AG09309 (cell line): ENCODE results near the gene TAOK1.

ENCODE experiments used
- DNase-seq: peaks from one replicate; pipeline ENCODE4 v3.0.0-alpha.2; 2010; ENCODE audit warnings: low read depth
- H3K4me3 ChIP-seq: 2 replicates; pipeline ENCODE4 v1.5.1; 2011; ENCODE audit warnings: mild to moderate bottlenecking, low read depth, low read length, moderate library complexity; ENCODE audit not compliant: control insufficient read depth
- TF ChIP-seq, protein P1 (sequence below): IDR thresholded peaks from 2 replicates; pipeline ENCODE4 v1.5.1; 2011; ENCODE audit warnings: mild to moderate bottlenecking, low read depth, low read length, inconsistent platforms; ENCODE audit not compliant: insufficient read depth, control insufficient read depth; ENCODE audit errors: missing control alignments

TAOK1 gene

DNA sequence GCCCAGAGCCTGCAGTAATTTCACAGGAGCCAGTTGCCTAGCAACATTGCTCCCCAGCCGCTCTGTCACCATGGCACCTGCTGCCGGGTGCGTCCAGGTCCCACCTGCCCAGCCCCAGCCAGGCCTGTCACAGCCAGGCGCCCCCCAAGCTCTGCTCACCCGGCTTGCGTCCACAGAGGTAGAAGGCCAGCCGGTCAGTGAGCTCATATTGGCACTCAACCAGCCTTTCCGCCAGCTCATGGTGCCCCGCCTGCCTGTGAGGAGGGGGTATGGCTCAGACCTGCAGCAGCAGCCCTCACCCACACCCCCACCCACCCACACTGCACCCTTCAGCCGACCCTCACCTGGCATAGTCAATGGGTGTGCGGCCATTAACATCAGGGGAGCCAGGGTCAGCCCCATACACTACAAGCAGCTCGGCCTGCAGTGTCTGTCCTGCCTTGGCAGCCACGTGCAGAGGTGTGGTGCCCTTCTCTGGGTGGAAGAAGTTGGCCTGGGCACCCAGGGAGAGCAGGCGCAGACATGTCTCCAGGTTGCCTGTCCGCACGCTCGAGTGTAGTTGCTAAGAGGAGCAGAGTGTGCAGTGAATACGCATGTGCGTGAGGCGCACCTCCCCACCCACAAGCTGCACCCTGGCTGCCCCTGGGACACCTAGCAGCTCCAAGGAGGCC lies 191.6 kb downstream of the TAOK1 start:
- TF ChIP-seq, protein P1, sequence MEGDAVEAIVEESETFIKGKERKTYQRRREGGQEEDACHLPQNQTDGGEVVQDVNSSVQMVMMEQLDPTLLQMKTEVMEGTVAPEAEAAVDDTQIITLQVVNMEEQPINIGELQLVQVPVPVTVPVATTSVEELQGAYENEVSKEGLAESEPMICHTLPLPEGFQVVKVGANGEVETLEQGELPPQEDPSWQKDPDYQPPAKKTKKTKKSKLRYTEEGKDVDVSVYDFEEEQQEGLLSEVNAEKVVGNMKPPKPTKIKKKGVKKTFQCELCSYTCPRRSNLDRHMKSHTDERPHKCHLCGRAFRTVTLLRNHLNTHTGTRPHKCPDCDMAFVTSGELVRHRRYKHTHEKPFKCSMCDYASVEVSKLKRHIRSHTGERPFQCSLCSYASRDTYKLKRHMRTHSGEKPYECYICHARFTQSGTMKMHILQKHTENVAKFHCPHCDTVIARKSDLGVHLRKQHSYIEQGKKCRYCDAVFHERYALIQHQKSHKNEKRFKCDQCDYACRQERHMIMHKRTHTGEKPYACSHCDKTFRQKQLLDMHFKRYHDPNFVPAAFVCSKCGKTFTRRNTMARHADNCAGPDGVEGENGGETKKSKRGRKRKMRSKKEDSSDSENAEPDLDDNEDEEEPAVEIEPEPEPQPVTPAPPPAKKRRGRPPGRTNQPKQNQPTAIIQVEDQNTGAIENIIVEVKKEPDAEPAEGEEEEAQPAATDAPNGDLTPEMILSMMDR: no peak
- H3K4me3 ChIP-seq: no peak overlapping the region
- DNase-seq: no peak

DNA sequence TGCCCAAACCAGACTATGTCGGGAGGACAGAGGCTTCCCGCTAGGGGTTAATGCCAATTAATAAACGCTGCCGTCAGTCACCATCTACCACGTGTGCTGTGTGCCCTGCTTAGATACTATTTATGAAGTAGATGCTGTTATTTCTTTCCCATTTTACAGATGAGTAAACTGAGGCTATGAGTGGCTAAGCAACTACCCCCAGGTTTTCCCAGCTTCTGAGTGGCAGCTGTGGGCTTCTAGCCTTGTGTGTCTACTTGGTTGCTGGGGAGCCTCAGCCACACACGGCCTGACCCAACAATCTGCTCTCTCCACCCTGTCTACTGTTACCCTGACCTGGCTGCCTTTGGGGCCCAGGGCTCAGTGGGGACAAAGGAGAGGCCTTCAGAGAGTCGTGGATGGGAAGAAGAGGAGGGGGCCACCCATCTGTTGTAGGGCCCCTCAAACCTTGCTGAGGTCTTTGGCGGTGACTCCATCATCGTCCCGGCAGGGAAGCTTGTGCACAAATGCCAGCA lies 192.1 kb downstream of the TAOK1 start:
- TF ChIP-seq, protein P1: no peak
- no peak for DNase-seq
- no peak overlapping the region for H3K4me3 ChIP-seq

DNA sequence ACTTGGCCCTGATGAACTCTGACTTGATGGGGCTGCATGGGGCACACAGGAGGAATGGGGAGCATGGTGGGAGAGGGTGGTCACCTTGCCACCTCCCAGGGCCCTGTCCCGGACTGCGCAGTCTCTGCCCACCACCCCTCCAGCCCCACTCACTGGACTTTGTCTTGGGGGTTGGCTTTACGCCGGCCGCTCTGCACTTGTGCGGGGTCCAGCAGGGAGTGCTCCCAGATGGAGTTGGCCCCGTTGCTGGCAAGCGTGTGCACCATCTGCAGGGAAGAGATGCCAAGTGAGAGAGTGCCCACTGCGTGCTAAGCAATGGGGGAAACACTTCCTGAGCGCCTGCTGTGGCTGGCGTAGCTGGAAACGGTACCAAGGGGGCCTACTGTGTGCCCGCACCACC lies 192.6 kb downstream of the TAOK1 start:
- H3K4me3 ChIP-seq: no peak overlapping the region
- no peak for DNase-seq
- TF ChIP-seq, protein P1: no peak

DNA sequence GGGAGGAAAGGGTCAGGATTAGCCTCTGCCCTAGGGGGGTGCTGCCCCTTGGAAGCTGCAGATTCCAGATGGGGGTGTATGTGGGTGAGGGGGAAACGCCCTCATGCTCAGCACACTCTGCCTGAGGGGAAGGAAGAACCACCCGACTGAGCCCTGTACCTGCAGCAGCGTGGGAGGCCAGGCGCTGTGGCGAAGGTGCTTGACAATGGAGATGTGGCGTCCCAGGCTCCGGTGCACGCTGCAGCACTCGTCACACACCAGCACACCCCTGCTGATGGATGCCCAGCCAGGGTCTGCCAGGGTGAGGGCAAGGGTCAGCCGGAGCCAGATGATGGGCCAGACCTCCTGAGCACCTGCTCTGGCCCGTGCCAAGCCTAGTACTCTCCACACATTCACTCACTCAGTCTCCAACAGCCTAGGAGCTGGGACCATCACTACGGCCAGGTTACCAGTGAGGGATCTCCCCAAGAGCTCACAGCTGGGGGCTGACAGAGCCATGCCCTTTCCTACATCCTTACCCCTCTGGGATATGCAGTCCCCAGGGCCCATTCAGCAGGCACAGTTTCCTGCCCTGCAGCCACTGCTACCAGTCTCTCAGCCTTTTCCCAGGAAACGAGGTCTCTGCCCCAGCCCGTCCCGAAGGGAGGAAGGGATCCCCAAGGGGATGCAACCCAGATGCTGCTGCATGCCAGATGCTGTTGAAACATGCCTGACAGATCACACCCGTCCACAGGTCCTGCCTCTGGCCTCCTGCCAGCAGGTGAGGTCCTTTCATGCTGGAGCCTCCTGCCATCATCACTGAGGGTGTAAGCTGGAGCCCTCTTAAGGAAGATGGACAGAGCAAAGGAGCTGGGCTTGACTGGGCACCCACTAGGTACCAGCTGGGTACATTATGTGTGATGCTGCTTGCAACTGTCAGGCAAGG lies 193.4 kb downstream of the TAOK1 start:
- no peak overlapping the region for H3K4me3 ChIP-seq
- DNase-seq: no peak
- TF ChIP-seq, protein P1: no peak

DNA sequence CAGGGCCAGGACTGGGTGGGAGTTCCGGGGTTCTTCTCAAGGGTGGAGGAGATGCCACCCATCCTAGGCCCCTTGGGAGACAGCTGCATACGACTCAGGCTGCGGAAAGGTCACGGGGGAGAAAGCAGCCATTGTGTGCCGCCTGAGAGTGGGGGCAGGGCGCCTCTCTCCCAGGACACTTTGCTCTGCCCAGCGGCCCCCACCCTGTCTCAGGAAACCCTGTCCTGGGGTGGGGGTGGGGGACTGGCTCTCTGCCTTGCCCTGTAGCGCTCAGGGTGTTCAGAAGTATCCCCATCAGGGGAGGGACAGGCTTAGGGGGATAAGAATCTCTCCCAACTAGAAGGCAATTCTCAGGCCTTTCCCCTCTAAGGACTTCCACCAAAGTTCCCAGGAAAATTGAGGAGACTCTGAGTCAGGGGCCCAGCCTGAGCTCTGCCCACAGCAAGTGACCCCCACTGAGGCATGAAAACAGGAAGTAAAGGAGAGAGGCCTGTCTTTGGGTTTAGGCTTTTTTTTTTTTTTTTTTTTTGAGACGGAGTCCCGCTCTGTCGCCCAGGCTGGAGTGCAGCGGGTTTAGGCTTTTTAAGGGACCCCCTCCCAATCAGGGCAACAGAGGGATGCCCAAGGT lies 194.4 kb downstream of the TAOK1 start:
- no peak overlapping the region for H3K4me3 ChIP-seq
- no peak for DNase-seq
- TF ChIP-seq, protein P1: no peak

DNA sequence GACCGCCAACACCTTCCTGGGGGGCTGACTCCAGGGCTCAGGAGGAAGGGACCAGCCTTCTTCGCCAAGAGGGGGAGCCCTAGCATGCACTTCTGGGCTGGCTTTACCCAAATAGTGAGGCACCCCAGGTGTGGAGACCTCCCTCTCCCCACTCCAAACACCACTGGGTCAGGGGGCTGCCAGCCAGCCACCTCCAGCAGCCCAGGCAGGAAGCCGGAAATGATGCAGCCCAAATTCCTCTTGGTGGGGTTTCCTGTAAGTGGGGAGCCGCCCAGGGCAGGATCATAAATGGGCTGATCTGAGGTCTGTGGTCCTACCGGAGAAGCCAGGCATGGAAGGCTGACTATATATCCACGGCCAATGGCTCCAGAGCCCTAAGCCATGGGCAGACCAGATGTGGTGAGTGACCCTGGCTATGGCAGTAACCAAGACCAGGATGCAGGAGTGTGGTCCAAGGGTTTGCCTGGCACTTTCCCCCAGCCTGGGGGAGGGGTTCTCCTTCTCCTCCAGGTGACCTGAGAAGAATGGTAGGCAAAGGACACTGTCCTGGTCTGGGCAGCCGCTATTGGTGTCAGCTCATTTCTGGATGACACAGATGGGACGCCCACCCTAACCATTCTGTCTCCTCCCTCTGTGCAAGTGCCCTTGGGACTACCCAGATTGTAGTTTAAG lies 195.1 kb downstream of the TAOK1 start:
- H3K4me3 ChIP-seq: no peak overlapping the region
- TF ChIP-seq, protein P1: peak; percentile 46

More for the DNA sequence above, 195.1 kb downstream of the TAOK1 start:
- DNase-seq: no peak
